GM12801 (cell line): Measurements from ENCODE around the gene MSLN.

Experiments
- TF ChIP-seq, protein P1 (sequence below): IDR thresholded peaks from one replicate; pipeline ENCODE4 v1.5.1; 2011; ENCODE audit warnings: control low read depth; ENCODE audit not compliant: insufficient read length; ENCODE audit errors: extremely low read depth

MSLN gene

DNA sequence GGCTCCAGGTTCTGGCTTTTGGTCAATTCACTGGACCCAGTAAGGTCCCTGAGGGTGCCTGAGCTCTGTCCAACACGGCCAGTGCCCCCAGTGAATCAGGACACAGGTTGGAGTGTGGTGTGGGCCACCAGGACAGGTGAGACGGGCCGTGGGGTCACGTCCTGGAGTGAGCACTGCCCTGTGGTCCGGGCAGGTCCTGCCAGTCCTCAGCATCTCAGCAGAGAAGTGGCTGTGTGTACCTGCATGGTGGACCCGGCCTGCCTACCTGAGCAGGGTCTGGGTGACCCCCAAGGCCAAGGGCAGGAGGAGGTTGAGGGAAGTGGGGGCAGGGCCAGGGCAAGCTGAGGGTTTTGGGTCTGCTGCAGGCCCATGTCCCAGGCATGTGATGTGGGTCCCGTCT is 41.9 kb downstream of the MSLN start:
- TF ChIP-seq, protein P1, sequence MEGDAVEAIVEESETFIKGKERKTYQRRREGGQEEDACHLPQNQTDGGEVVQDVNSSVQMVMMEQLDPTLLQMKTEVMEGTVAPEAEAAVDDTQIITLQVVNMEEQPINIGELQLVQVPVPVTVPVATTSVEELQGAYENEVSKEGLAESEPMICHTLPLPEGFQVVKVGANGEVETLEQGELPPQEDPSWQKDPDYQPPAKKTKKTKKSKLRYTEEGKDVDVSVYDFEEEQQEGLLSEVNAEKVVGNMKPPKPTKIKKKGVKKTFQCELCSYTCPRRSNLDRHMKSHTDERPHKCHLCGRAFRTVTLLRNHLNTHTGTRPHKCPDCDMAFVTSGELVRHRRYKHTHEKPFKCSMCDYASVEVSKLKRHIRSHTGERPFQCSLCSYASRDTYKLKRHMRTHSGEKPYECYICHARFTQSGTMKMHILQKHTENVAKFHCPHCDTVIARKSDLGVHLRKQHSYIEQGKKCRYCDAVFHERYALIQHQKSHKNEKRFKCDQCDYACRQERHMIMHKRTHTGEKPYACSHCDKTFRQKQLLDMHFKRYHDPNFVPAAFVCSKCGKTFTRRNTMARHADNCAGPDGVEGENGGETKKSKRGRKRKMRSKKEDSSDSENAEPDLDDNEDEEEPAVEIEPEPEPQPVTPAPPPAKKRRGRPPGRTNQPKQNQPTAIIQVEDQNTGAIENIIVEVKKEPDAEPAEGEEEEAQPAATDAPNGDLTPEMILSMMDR: no peak

DNA sequence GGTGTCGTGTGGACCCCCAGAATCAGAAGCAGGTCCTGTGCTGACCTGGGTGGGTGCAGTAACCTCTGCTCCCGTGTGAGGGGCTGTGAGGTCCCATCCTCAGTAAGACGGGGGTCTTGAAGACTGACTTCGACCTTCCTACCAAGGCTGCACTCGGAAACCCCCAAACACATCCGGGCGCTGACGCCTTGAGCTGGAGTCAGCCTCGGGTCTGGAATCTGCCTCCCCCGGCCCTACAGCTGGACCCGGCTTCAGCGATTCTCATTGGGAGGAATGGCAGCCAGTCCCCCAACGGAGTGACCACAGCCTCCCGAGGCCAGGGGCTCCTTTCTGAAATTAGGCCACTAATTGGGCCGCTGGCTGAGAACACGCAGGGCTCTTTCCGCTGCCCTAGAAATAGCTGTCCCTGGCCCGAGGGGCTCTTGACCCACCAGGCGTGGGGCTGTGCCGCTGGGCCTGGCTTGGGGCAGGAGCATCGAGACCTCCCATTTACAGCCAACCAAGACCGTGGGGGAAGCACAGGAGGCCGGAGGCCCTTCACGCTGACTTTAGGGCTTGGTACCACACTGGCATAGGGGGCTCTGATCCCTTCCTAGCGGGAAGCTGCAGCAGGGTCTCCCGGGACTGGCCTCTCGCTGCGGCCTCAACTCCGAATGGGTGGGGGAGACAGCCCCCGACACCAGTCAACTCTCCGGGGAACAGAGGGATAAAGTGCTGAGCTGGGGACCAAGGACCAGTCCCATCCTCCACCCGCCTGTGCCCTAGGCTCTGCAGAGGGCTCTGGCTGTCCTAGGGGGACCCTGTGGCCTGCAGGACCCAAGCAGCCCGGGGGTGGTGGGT is 42.6 kb downstream of the MSLN start:
- TF ChIP-seq, protein P1: no peak

DNA sequence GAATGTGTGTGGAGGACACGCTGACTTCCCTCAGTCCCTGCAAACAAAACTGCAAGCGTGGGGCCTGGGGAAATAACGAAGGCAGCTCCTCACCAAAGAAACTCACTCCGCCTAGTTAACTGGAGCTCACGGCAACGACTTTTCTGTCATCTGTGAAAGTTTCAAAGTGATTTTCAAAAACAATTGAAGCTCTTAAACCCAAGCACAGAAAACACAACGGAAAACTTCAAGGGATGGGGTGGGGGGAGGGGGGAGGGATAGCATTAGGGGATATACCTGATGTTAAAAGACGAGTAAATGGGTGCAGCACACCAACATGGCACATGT is 43.2 kb downstream of the MSLN start:
- TF ChIP-seq, protein P1: no peak

DNA sequence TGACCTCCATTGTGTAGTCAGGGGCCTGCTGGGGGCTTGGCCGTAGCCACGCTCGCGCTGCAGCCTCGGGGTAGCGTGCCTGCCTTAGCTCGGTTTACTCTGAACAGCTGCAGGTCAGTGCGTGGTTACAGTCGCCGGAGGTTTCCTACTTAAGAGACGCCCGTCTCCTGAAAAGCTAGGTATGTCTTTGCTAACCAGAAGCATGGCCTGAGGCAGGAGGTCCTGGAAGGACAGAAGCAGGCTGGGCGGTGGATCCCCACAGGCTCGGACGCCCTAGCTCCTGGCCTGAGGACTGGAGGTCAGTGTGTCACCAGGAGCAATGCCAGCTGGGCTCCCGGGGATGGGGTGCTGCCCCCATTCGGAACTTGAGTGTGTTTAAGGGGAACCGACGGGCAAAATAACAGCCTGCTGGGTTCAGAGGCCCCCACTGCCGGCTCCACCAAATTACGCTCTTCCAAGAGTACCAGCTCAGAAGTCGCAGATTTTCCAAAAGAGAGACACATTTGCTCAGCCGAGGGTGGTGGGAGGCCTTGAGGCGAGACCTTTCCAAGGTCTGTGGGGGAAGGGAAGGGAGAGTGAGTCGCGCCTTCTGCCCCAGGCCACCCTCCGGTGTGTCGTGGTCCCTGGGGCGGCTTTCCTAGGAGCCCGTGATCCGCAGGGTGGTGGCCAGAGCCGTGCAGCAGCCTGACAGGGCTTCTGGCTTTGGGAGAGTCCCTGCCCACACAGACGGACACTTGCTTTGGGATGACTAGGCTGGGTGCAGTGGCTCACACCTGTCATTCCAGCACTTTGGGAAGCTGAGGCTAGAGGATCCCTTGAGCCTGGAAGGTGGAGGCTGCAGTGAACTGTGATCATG is 43.9 kb downstream of the MSLN start:
- TF ChIP-seq, protein P1: no peak

DNA sequence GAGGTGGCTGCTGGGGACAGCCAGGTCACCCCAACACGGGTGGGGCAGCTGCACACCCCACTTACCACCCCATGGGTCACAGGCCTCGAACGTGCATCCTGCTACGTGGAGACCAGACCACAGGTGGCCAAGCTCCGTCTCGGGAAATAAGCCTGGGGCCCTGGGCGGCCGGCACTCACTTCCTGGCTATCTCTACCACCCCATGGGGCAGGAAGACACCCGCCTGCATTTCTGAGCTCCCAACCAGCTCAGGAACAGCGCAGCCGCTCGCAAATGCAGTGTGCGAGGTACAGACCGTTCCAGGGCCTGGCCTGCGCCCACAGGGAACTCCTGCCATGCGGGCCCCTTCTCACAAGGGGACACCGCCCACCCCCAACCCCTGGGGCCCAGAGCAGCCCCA is 44.9 kb downstream of the MSLN start:
- TF ChIP-seq, protein P1: no peak

DNA sequence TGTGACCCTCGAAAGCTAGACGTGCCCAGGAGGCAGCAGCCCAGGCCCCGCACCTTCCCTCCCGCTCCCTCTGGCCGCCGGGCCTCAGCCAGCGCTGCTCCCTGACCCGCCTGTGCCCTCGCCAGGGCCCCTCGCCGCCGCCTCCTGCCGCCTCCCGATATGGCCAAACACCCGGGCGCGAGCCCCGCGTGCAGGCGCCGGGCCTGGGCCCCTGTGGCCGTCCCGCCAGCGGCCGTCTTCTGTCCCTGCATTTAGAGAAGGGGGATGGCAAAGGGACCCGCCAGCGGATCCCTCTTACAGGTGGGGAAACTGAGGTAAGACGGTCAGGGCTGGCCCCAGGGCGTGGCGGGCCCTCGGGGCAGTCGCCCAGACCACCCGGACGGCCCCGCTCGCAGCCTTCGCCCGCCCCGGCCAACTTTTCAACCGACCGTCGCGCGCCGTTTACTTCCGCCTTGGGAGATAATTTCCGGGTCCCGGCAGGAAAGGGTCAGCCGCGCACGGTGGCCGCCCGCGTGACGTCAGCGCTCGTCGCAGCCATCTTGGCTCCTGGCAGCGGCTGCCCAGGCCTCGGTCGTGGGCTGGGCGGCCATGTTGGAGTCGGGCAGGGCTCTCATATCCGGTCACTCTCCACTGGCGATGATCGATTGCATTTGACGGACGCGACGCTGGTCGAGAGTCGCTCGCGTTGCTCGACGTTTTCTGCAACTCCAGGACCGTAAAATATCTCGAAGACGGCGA is 47.0 kb downstream of the MSLN start:
- TF ChIP-seq, protein P1: no peak

DNA sequence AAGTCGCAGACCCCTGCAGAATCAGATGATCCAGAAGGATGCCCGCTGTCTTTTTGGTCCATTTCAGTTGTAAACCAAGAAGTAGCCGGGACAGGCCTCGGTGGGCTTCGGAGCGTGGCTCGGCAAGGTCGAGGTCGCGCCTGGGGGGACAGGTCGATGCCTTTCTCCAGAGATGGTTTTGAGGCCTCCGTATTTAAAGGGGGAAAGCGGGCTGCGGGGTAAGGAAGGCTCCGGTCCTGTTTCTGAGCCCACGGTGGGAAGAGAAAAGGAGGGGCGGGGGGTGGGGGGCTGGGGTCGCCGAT is 47.5 kb downstream of the MSLN start:
- TF ChIP-seq, protein P1: no peak
